VCaP (cell line): ENCODE data around the gene ALDH4A1.
A peak's percentile ranks its signal among the peaks of the same experiment; 100 is the strongest.

Experiments
- H3K27ac ChIP-seq: fragments of 450-650 bp; 2 replicates; pipeline ENCODE4 v1.5.1; 2017
- CTCF ChIP-seq: fragments of 450-650 bp; conservative IDR thresholded peaks from 2 replicates; pipeline ENCODE4 v1.5.1; 2017; ENCODE audit warnings: mild to moderate bottlenecking, moderate library complexity

The ALDH4A1 gene

DNA sequence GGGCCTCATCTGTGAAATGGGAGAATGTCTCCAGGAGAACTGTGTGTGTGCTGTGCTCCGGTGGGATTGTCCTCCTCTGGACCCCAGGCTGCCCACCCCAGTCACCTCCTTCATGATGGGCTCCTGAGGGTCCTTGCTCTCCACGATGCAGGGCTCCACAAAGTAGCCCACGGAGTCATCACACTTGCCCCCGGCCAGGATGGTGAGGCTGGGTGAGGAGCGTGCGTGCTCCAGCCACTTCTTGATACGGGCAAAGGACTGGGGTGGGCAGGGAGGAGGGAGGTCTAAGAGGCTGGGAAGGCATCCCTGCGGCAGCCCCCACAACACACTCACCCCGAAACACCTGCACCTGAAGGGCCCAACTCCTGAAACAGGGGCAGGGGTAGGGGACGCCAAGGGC lies 26.1 kb downstream of the ALDH4A1 start:
- no peak for TF ChIP-seq CTCF

GRCh38 chr1:18875796-18876128 lies 26.6 kb downstream of the ALDH4A1 start:
- TF ChIP-seq CTCF, result no peak
- no peak overlapping the region for H3K27ac ChIP-seq

More for the DNA sequence above, 26.1 kb downstream of the ALDH4A1 start:
- H3K27ac ChIP-seq, result no peak overlapping the region

GRCh38 chr1:18875107-18875795 lies 27.1 kb downstream of the ALDH4A1 start:
- peak; percentile 88 for TF ChIP-seq CTCF

GRCh38 chr1:18874600-18874999 lies 27.8 kb downstream of the ALDH4A1 start:
- no peak for TF ChIP-seq CTCF
- H3K27ac ChIP-seq, result no peak overlapping the region

More at GRCh38 chr1:18875107-18875795, 27.1 kb downstream of the ALDH4A1 start:
- H3K27ac ChIP-seq, result no peak overlapping the region

DNA sequence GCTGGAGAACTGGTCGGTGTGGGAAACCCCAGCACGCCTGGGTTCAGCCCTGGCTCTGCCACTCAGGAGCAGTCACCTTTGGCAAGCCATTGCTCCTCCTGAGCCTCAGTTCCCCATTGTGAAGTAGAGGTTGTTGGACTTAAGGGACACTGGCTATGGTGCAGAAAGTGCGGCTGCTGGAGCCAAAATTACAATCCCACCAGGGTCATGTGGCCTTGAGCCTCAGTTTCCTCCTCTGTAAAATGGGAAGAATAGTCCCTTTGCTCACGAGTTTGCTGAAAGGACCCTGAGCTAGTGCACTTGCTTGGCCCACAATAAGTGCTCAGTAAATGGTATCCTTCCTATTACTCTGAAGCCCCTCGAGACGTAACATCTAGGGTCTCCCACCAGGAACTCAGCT lies 28.3 kb downstream of the ALDH4A1 start:
- TF ChIP-seq CTCF, result no peak

DNA sequence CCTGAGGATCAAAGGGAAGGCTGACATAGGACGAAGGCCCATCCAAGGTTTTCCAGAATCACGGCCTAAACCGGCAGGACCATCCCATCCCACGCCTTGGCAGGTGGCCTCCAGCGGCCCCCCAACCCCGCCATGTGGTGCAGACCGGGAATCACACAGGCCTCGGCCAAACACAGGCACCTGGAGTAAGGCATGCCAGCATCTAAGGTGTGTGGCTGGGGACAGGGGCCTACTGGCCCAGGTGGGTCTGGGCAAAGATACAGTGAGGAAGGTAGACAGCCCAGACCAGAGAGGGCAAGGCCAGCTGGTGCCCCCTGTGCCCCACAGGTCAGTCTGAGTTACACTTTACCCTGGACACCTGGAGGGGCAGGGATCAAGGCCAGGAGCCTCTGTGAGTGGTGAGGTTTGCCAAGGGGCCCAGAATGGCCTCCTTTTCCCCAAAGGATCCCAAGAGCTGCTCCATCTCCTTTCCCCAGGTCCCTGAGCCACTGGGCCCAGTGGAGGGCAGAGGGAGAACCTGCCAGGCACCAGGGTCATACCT lies 30.2 kb downstream of the ALDH4A1 start:
- H3K27ac ChIP-seq, result no peak overlapping the region
- TF ChIP-seq CTCF, result no peak

More for the DNA sequence above, 28.3 kb downstream of the ALDH4A1 start:
- H3K27ac ChIP-seq, result no peak overlapping the region

DNA sequence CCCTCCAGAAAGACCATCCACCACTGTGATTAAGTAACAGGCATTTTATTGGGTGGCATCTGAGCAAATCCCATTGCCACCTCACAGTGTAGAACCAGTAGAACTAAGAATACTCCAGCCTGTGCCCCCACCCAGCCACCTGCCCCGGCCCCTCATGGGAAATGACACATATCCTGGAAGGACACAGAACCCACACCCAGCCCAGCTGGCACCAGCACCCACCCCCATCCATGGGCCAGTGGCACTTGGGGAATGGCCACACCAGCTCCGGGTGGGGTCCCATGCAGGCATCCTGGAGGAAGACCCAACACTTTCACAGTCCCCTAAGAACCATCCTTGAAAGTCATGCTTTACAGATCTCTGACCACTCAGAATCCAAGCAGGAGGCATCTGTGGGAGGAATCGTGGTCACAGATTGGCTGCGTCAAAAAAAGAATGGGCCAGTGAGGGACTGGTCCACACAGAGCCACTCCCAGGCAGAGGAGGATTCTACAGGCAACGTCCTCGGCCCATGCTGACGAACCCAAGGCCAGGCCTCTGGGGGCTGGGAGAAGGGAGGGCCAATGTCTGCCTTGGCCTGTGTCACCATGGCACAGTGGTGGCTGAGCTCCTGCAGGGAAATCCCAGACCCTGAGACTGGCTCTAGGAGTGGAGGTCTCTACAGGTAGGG lies 30.8 kb downstream of the ALDH4A1 start:
- H3K27ac ChIP-seq, result no peak overlapping the region
- no peak for TF ChIP-seq CTCF
